Measurements from ENCODE around the gene PNMA8A.

DNA sequence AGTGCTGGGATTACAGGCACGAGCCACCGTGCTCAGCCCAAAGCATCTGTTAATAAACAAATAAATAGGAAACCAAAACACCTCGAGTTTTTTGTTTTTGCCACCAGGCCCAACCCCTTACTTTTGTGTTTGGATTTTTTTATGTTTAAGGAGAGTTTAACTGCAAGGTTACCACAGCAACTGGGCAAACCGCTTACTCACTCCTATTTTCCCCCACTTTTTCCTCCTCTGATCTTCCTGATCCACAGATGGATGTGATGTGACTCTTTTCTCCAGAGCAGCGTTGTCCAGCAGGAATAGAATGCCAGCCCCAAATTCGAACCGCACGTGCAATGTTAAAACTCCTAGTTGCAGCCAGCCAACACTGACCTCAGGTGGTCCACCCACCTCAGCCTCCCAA, 26.4 kb upstream of the PNMA8A start:
- TF ChIP-seq POLR2A (IDR thresholded peaks at IDR 0.05; ENCODE audit: low read depth, low read length), result no peak
- no peak for TF ChIP-seq POLR2AphosphoS5 (IDR thresholded peaks at IDR 0.05; ENCODE audit: low read depth, low read length)
